Lung (tissue), 12 donors: ENCODE data around the gene GPS1. TPM values are rescaled to one million over a fixed set of nuclear protein-coding genes. Genes with fewer than 3 reads are reported as not detected.

Experiments used
- ATAC-seq: fragments of 200-7000 bp; cut with Tn5 transposase; one replicate; pipeline ENCODE4 v1.9.1; 2020; ENCODE audit warnings: moderate number of reproducible peaks; ENCODE audit not compliant: insufficient read depth, low FRiP score
- DNase-seq, 3 donors: peaks; one replicate each; pipeline ENCODE4 v3.0.0-alpha.2; 2013 to 2017
- H3K27ac ChIP-seq, 2 donors: one replicate each; pipeline ENCODE4 v1.5.1; 2013; ENCODE audit warnings: mild to moderate bottlenecking in 2 of 2, moderate library complexity in 2 of 2, control low read depth in 1 of 2, inconsistent platforms in 1 of 2, low read depth in 1 of 2, low read length in 1 of 2
- H3K27me3 ChIP-seq, 3 donors: one replicate each; pipeline ENCODE4 v1.5.1; 2013; ENCODE audit warnings: low read length in 2 of 3; ENCODE audit not compliant: control insufficient read depth in 3 of 3, insufficient read depth in 3 of 3
- H3K36me3 ChIP-seq, 4 donors: one replicate each; pipeline ENCODE4 v1.5.1; 2013; ENCODE audit warnings: low read length in 4 of 4, mild to moderate bottlenecking in 1 of 4, moderate library complexity in 1 of 4; ENCODE audit not compliant: control insufficient read depth in 4 of 4, insufficient read depth in 4 of 4
- H3K4me1 ChIP-seq, 5 donors: one replicate each; pipeline ENCODE4 v1.5.1; 2013; ENCODE audit warnings: low read length in 5 of 5, mild to moderate bottlenecking in 2 of 5, moderate library complexity in 1 of 5; ENCODE audit not compliant: control insufficient read depth in 5 of 5, insufficient read depth in 5 of 5
- H3K4me3 ChIP-seq: one replicate; pipeline ENCODE4 v1.5.1; 2013; ENCODE audit warnings: mild to moderate bottlenecking, control low read depth, moderate library complexity
- H3K9ac ChIP-seq, 2 donors: one replicate each; pipeline ENCODE4 v1.5.1; 2013; ENCODE audit warnings: low read length in 2 of 2, control low read depth in 1 of 2; ENCODE audit not compliant: insufficient read depth in 1 of 2
- H3K9me3 ChIP-seq, 4 donors: one replicate each; pipeline ENCODE4 v1.5.1; 2013; ENCODE audit warnings: low read length in 3 of 4, mild to moderate bottlenecking in 1 of 4, moderate library complexity in 1 of 4; ENCODE audit not compliant: control insufficient read depth in 4 of 4, insufficient read depth in 3 of 4
- CTCF ChIP-seq: IDR thresholded peaks from 2 replicates; pipeline ENCODE4 v1.5.1; 2012; ENCODE audit warnings: mild to moderate bottlenecking; ENCODE audit errors: control extremely low read depth, extremely low read depth
- WGBS, 2 donors: extraction: QIAGEN DNeasy Blood & Tissue Kit; methylation state at CpG; one replicate each; pipeline ENCODE4 v1.1.7; 2013; 5-methylcytosine and 5-hydroxymethylcytosine counted together
- polyA plus RNA-seq, 2 donors: library from polyadenylated mRNA; stranded (reverse); fragments of 200-250 nt; gene quantifications; one replicate each; pipeline ENCODE4 v1.2.1, GENCODE V29; 2013
- total RNA-seq, 2 donors: library from RNA; depleted of rRNA in 1 of 2; stranded (reverse); fragments of >200 nt in 1 of 2; gene quantifications; one replicate each; pipeline ENCODE4 v1.2.1, GENCODE V29; 2014 to 2021
- donor health status: control.
- donor health status: control.
- donor health status: Bipolar disorder and iron deficiency.
- donor health status: healthy.
- donor health status: DM: yes; HTN: yes; CAD: no.

Gene GPS1
- total and polyA plus RNA-seq, 4 donors, result 71.0 to 102 (median 89.4) TPM

- Histone ChIP-seq H3K27me3 (no peaks in the 10 kb centered on the region), H3K36me3 (peaks cover 4 to 95% (median 18%) of the 10 kb centered on the region in 4 donors), H3K4me1 (no peaks in the 10 kb centered on the region), H3K27ac (no peak overlapping the region), H3K4me3 (no peak overlapping the region), H3K9ac (no peak overlapping the region), H3K9me3 (peaks cover 0 to 2% (median 0%) of the 10 kb centered on the region in 4 donors)
- DNase-seq (no peak), ATAC-seq (no peak)
- 90 to 94% methylated on average over 17 to 19 of the region's 19 CpGs for WGBS, 2 donors
- TF ChIP-seq CTCF, result no peak
These were observed 30.8 kb downstream of the GPS1 start for GRCh38 chr17:82082456-82082855.

GRCh38 chr17:82083009-82083408 lies 31.3 kb downstream of the GPS1 start:
- 94 to 96% methylated on average over 24 of the region's 24 CpGs for WGBS, 2 donors
- H3K4me3 ChIP-seq, result no peak overlapping the region
- DNase-seq (no peak), ATAC-seq (no peak)
- no peaks in the 10 kb centered on the region for H3K4me1 ChIP-seq
- H3K9ac ChIP-seq, result no peak overlapping the region
- TF ChIP-seq CTCF, result no peak
- peaks cover 4 to 96% (median 22%) of the 10 kb centered on the region in 4 donors for H3K36me3 ChIP-seq
- H3K27ac ChIP-seq, result no peak overlapping the region
- H3K27me3 ChIP-seq, result no peaks in the 10 kb centered on the region
- peaks cover 0 to 2% (median 0%) of the 10 kb centered on the region in 4 donors for H3K9me3 ChIP-seq

GRCh38 chr17:82083533-82084359 lies 32.0 kb downstream of the GPS1 start:
- WGBS, 2 donors, result 93 to 95% methylated on average over 53 to 55 of the region's 55 CpGs
- Histone ChIP-seq H3K4me1 (no peaks in the 10 kb centered on the region), H3K27ac (no peak overlapping the region), H3K9ac (no peak overlapping the region), H3K9me3 (peaks cover 0 to 2% (median 0%) of the 10 kb centered on the region in 4 donors), H3K4me3 (no peak overlapping the region), H3K27me3 (no peaks in the 10 kb centered on the region), H3K36me3 (peaks cover 4 to 97% (median 22%) of the 10 kb centered on the region in 4 donors)
- DNase-seq (no peak), ATAC-seq (no peak)
- no peak for TF ChIP-seq CTCF
